Caco-2 (cell line): ENCODE data around the gene NEK3. TPM values are rescaled to one million over a fixed set of nuclear protein-coding genes. Genes with fewer than 3 reads are reported as not detected.

ENCODE experiments used
- total RNA-seq: library from RNA; stranded (reverse); gene quantifications from 2 replicates; pipeline ENCODE4 v1.2.3, GENCODE V29; 2022

NEK3 gene
- total RNA-seq, 1 experiment from 2014 or later = 33.5 TPM

Other genes with a start within 250 kb of the NEK3 start
- gene ATP7B, start 148.1 kb downstream of the NEK3 start, total RNA-seq = 40.2 and 50.7 TPM in 2 replicates
- gene ALG11, start 147.2 kb downstream of the NEK3 start, total RNA-seq = 45.9 and 47.7 TPM in 2 replicates
- gene UTP14C, start 134.9 kb downstream of the NEK3 start, total RNA-seq = 11.8 and 12.1 TPM in 2 replicates
- 0.35 and 0.39 TPM in 2 replicates for gene NEK5, start 30.5 kb downstream of the NEK3 start, total RNA-seq
- 0.11 and 0.16 TPM in 2 replicates for gene THSD1, start 246.6 kb upstream of the NEK3 start, total RNA-seq